WTC11 (cell line): ENCODE measurements around the gene SCUBE1.

Experiments used
- SP1 ChIP-seq: sonication (generic); formaldehyde crosslinking; conservative IDR thresholded peaks from 2 replicates; pipeline ENCODE4 v1.8.1; 2022; ENCODE audit warnings: missing genetic modification reagents
- ZNF232 ChIP-seq: sonication (generic); formaldehyde crosslinking; IDR thresholded peaks from 2 replicates; pipeline ENCODE4 v1.8.0; 2022; ENCODE audit warnings: mild to moderate bottlenecking, missing genetic modification reagents

GRCh38 chr22:43338766-43339345, 4.3 kb downstream of the SCUBE1 start:
- no peak for TF ChIP-seq ZNF232
- no peak for TF ChIP-seq SP1 (CRISPR knock-in tag)
